ENCODE data around the gene VEPH1.

VEPH1 gene

DNA sequence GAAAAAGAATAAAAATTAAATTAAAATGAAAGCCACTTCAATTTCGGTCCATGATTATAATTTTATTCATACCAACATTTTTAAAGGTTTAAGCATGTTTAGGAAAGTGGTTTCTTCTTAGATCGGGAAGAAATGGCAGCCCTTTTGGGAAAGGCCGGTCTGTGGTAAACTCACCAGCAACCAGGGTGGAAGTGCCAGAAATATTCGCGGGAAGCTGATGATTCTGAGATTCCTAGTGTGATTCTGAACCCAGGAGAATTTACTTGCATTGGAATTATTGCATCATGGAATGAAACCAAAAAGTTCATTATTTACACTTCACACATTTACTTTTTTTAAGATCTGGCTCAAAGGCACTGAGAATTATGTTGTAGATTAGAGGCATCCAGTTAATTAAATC, 246.1 kb downstream of the VEPH1 start:
- H3K27me3 ChIP-seq (ENCODE audit: insufficient read depth, low read length, poor library complexity) = no peaks in the 10 kb centered on the region
- TF ChIP-seq EZH2 (IDR thresholded peaks at IDR 0.05; ENCODE audit: borderline replicate concordance, low read depth, low read length, severe bottlenecking) = no peak
- TF ChIP-seq, protein P1, sequence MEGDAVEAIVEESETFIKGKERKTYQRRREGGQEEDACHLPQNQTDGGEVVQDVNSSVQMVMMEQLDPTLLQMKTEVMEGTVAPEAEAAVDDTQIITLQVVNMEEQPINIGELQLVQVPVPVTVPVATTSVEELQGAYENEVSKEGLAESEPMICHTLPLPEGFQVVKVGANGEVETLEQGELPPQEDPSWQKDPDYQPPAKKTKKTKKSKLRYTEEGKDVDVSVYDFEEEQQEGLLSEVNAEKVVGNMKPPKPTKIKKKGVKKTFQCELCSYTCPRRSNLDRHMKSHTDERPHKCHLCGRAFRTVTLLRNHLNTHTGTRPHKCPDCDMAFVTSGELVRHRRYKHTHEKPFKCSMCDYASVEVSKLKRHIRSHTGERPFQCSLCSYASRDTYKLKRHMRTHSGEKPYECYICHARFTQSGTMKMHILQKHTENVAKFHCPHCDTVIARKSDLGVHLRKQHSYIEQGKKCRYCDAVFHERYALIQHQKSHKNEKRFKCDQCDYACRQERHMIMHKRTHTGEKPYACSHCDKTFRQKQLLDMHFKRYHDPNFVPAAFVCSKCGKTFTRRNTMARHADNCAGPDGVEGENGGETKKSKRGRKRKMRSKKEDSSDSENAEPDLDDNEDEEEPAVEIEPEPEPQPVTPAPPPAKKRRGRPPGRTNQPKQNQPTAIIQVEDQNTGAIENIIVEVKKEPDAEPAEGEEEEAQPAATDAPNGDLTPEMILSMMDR (IDR thresholded peaks at IDR 0.05; ENCODE audit: borderline replicate concordance, extremely low read depth, low read length, poor library complexity, severe bottlenecking) = no peak
- ATAC-seq (ENCODE audit: insufficient read depth, low read depth) (no peak), DNase-seq (no peak)
- H3K27ac ChIP-seq (ENCODE audit: low read length) = no peak overlapping the region
- H3K4me2 ChIP-seq (ENCODE audit: insufficient read depth, low read length) = no peak overlapping the region
- H3K9ac ChIP-seq (ENCODE audit: low read depth, low read length) = no peak overlapping the region
- no peaks in the 10 kb centered on the region for H3K4me1 ChIP-seq (ENCODE audit: insufficient read depth, low read length)
- no peak overlapping the region for H2AFZ ChIP-seq (ENCODE audit: low read depth, low read length)
- H3K36me3 ChIP-seq (ENCODE audit: insufficient read depth, low read length) = no peaks in the 10 kb centered on the region
- H3K79me2 ChIP-seq (ENCODE audit: insufficient read depth, low read length) = no peaks in the 10 kb centered on the region
- no peak overlapping the region for H3K4me3 ChIP-seq (ENCODE audit: low read depth in 1 of 2, low read length in 2 of 2)
- H4K20me1 ChIP-seq (ENCODE audit: insufficient read depth, low read length) = no peaks in the 10 kb centered on the region
- no peaks in the 10 kb centered on the region for H3K9me3 ChIP-seq (ENCODE audit: insufficient read depth, low read length, severe bottlenecking)

GRCh38 chr3:157255797-157256196, 247.4 kb downstream of the VEPH1 start:
- no peak overlapping the region for H2AFZ ChIP-seq (ENCODE audit: low read depth, low read length)
- no peak overlapping the region for H3K4me2 ChIP-seq (ENCODE audit: insufficient read depth, low read length)
- no peaks in the 10 kb centered on the region for H3K9me3 ChIP-seq (ENCODE audit: insufficient read depth, low read length, severe bottlenecking)
- DNase-seq (no peak), ATAC-seq (ENCODE audit: insufficient read depth, low read depth) (no peak)
- no peak for TF ChIP-seq EZH2 (IDR thresholded peaks at IDR 0.05; ENCODE audit: borderline replicate concordance, low read depth, low read length, severe bottlenecking)
- TF ChIP-seq, protein P1 (IDR thresholded peaks at IDR 0.05; ENCODE audit: borderline replicate concordance, extremely low read depth, low read length, poor library complexity, severe bottlenecking) = no peak
- no peaks in the 10 kb centered on the region for H3K27me3 ChIP-seq (ENCODE audit: insufficient read depth, low read length, poor library complexity)
- H4K20me1 ChIP-seq (ENCODE audit: insufficient read depth, low read length) = no peaks in the 10 kb centered on the region
- no peak overlapping the region for H3K4me3 ChIP-seq (ENCODE audit: low read depth in 1 of 2, low read length in 2 of 2)
- no peak overlapping the region for H3K27ac ChIP-seq (ENCODE audit: low read length)
- H3K79me2 ChIP-seq (ENCODE audit: insufficient read depth, low read length) = no peaks in the 10 kb centered on the region
- H3K9ac ChIP-seq (ENCODE audit: low read depth, low read length) = no peak overlapping the region
- H3K36me3 ChIP-seq (ENCODE audit: insufficient read depth, low read length) = no peaks in the 10 kb centered on the region
- H3K4me1 ChIP-seq (ENCODE audit: insufficient read depth, low read length) = no peaks in the 10 kb centered on the region

- TF ChIP-seq, protein P1 (IDR thresholded peaks at IDR 0.05; ENCODE audit: borderline replicate concordance, extremely low read depth, low read length, poor library complexity, severe bottlenecking) = no peak
- TF ChIP-seq EZH2 (IDR thresholded peaks at IDR 0.05; ENCODE audit: borderline replicate concordance, low read depth, low read length, severe bottlenecking) = no peak
- no peaks in the 10 kb centered on the region for H4K20me1 ChIP-seq (ENCODE audit: insufficient read depth, low read length)
- no peak for ATAC-seq (ENCODE audit: insufficient read depth, low read depth)
Observed at GRCh38 chr3:157251685-157252084, 251.5 kb downstream of the VEPH1 start.

GRCh38 chr3:157249606-157250005, 253.6 kb downstream of the VEPH1 start:
- ATAC-seq (ENCODE audit: insufficient read depth, low read depth) (no peak), DNase-seq (no peak)
- Histone ChIP-seq H3K27me3 (ENCODE audit: insufficient read depth, low read length, poor library complexity) (peaks cover 1% of the 10 kb centered on the region), H3K27ac (ENCODE audit: low read length) (no peak overlapping the region), H3K4me1 (ENCODE audit: insufficient read depth, low read length) (no peaks in the 10 kb centered on the region), H3K36me3 (ENCODE audit: insufficient read depth, low read length) (no peaks in the 10 kb centered on the region), H3K9me3 (ENCODE audit: insufficient read depth, low read length, severe bottlenecking) (no peaks in the 10 kb centered on the region), H3K4me2 (ENCODE audit: insufficient read depth, low read length) (no peak overlapping the region), H3K9ac (ENCODE audit: low read depth, low read length) (no peak overlapping the region), H4K20me1 (ENCODE audit: insufficient read depth, low read length) (no peaks in the 10 kb centered on the region), H3K79me2 (ENCODE audit: insufficient read depth, low read length) (no peaks in the 10 kb centered on the region), H3K4me3 (ENCODE audit: low read depth in 1 of 2, low read length in 2 of 2) (no peak overlapping the region), H2AFZ (ENCODE audit: low read depth, low read length) (no peak overlapping the region)
- TF ChIP-seq EZH2 (IDR thresholded peaks at IDR 0.05; ENCODE audit: borderline replicate concordance, low read depth, low read length, severe bottlenecking) = no peak
- TF ChIP-seq, protein P1 (IDR thresholded peaks at IDR 0.05; ENCODE audit: borderline replicate concordance, extremely low read depth, low read length, poor library complexity, severe bottlenecking) = no peak

More at GRCh38 chr3:157251685-157252084, 251.5 kb downstream of the VEPH1 start:
- Histone ChIP-seq H3K9ac (ENCODE audit: low read depth, low read length) (no peak overlapping the region), H3K36me3 (ENCODE audit: insufficient read depth, low read length) (no peaks in the 10 kb centered on the region), H3K4me1 (ENCODE audit: insufficient read depth, low read length) (no peaks in the 10 kb centered on the region), H3K4me2 (ENCODE audit: insufficient read depth, low read length) (no peak overlapping the region), H3K4me3 (ENCODE audit: low read depth in 1 of 2, low read length in 2 of 2) (no peak overlapping the region), H3K79me2 (ENCODE audit: insufficient read depth, low read length) (no peaks in the 10 kb centered on the region), H3K27ac (ENCODE audit: low read length) (no peak overlapping the region), H2AFZ (ENCODE audit: low read depth, low read length) (no peak overlapping the region), H3K27me3 (ENCODE audit: insufficient read depth, low read length, poor library complexity) (no peaks in the 10 kb centered on the region), H3K9me3 (ENCODE audit: insufficient read depth, low read length, severe bottlenecking) (no peaks in the 10 kb centered on the region)
- no peak for DNase-seq

All from DND-41 (cell line).